G401.6 (cell line): ENCODE data around the gene PDXDC1.
"Not testable (repeated sequence)": the region's sequence is repeated elsewhere in the genome, so short reads cannot be mapped to it uniquely, and the experiment has no call there.

Source experiments
- FAIRE-seq: peaks from 2 replicates; lab custom pipeline; 2012; peaks lifted over from hg19 to GRCh38; lab: Jason Lieb, UNC

PDXDC1 gene

GRCh38 chr16:15071916-15072769, 97.3 kb downstream of the PDXDC1 start:
- FAIRE-seq: peak; percentile 77

DNA sequence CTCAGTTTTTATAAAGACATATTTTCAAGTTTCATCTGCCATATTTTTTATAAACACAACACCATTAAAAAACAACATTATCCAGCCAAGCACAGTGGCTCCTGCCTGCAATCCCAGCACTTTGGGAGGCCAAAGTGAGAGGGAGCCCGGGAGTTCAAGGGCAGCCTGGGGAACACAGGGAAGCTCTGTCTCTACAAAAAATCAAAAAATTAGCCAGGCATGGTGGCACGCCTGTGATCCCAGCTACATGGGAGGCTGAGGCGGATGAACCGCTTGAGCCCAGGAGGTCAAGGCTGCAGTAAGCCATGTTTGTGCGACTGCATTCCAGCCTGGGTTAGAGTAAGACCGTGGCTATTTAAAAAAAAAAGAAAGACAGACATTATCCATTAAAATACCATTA, 98.3 kb downstream of the PDXDC1 start:
- FAIRE-seq: no peak

- FAIRE-seq: not testable (repeated sequence)
Measured at GRCh38 chr16:15076161-15076560, 101.3 kb downstream of the PDXDC1 start.

- FAIRE-seq: not testable (repeated sequence)
Measured at GRCh38 chr16:15080883-15081282, 106.1 kb downstream of the PDXDC1 start.

- not testable (repeated sequence) for FAIRE-seq
Measured at GRCh38 chr16:15082788-15083187, 108.0 kb downstream of the PDXDC1 start.

DNA sequence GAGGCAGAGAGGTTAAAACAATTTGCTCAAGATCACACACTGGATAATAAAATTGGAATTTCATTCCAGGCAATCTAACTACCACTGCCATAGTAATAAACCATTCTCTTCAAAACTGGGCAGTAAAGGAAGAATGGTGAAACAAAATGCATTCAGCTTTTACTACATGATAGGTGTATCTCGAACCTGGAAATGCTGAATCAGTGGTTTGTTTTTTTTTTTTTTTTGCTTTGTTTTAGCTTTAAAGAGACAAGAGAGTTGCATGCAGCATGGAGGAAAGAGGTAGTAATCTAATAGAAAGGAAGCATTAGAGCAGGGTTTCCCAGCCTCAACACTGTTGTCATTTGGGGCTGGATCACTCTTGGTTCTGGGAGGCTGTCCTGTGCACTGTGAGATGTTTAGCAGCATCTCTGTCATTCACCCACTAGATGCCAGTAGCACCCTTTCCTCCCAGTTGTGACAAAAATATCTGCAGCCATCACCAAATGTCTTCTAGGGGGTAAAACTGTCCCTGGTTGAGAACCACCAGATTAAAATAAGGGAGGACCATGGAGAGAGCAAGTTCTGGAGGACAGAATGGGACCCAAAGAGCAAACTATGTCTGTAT, 115.9 kb downstream of the PDXDC1 start:
- FAIRE-seq: not testable (repeated sequence)

GRCh38 chr16:15093571-15093954, 118.7 kb downstream of the PDXDC1 start:
- FAIRE-seq: not testable (repeated sequence)

DNA sequence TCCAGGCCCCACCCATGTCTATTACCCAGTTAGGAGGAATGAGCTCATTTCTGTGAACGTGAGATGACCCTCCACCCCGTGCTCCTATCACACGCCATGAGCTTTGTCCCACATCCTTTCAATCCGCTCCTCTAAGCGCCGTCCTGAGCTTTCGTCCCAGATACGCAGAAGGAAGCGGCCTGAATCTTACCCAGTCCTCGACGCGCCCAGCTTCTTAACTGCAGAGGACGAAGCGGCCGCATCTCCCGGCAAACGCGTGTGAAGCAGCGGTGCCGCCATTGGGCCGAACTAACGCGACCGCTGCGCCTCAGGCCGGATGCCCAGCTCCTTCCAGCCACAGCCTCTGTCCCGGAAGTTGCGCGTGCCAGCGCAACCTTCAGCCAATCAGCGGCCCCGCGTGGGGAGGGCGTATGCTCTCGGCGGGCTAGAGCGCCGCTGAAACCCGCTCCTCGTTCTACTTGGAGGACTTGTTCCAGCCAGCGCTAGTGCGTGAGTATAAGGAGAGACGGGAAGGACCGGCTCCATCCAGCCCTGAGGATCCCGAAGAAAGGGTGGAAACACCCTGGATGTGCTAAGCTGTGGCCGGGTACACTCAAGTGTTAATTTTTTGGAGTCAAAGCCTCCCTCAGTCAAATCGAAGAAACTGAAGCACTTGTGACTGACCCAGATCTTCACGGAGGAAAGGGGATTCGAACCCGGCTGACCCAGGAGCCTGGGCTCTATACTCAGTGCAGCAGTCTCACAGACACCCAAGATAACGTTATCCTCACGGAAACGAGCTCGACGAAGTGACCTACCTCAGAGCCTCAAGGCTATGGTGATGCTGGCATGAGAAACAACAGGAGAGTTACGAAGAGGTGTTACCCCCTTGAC, 119.4 kb downstream of the PDXDC1 start, which contains the start of gene RRN3:
TSS of gene RRN3 (minus strand) at position 318 of the 873 bp plus-strand sequence. CDS start at position 279, 39 bp downstream.
- FAIRE-seq: not testable (repeated sequence)

- not testable (repeated sequence) for FAIRE-seq
Measured at GRCh38 chr16:15096583-15096972, 121.8 kb downstream of the PDXDC1 start.

DNA sequence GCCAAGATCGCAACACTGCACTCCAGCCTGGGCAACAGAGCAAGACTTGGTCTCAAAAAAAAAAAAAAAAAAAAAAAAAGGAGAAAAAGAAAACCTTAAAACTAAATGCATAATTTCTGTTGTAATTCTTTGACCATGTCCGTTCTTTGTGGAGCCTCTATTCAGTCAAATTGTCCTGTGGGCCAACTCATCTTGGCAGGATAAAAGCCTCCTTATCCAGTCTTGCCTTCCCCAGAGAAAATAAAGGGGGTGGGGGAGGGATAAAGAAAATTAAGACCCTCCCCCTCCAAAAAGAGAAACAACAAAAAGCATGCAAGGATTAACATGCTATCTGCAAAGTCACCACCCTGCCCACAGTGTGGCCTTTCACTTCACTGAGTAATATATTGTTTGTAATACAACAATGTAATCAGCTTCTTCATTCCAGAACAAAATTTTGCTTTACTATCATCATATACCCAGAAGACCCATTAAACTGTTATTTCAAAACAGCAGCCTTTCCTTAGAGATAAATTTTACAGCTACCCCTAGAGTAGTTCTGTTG, 124.6 kb downstream of the PDXDC1 start:
- not testable (repeated sequence) for FAIRE-seq

DNA sequence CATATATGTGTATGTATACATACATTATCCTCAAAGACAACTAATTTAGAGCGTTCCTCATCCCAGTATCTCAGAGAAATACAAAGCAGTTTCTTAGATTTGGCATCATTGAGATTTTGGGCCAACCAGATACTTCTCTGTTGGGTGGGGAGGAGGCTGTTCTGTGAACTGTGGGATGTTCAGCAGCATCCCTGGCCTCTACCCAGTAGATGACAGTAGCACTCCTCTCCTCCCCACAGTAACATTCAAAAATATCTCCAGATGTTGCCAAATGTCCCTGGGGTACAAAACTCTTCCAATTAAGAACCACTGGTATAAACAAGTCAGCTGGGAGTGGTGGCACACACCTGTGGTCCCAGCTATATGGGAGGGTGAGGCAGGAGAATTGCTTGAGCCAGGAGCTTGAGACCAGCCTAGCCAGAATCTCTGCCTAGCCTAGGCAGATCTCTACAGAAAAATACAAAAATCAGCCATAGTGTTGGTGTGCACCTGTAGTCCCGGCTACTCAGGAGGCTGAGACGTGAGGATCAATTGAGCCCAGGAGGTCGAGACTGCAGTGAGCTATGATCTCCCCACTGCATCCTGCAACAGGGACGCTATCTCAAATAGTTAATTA, 125.7 kb downstream of the PDXDC1 start:
- FAIRE-seq: not testable (repeated sequence)

DNA sequence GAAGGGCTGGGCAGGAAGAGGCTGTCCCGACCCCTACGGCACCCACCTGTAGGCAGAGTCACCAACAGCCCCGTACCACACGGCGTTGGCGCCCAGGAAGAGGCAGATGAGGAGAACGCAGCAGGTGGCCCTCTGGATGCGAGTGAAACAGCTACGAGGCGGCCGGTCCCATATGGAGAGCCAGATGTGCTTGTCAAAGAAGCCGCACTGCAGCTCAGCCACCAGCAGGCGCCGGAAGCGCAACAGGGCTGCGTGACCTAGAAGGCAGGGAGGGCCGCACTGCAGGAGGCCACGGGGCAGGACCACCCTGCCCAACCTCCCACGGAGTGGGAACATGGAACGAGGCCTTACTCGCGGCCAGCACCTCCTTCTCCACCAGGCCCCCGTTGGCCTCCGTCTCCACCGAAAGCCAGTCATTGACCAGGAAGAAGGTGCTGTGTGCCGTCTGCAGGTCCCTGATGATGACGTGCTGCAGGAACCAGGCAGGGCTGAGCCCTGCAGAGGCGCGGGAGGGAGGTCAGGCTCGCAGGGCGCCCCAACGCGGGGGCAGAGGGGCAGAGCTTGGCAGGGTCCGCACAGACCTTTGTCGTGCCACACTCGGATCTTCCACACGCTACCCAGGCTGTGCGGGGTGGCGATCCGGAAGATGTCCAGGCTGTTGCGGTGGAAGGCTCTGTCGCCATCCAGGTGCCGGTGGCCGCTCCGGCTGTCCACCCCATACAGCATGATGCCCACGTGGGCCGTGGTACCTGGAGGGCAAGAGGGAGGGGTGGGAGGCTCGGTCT, 153.0 kb downstream of the PDXDC1 start:
- not testable (repeated sequence) for FAIRE-seq

GRCh38 chr16:15130256-15130932, 155.6 kb downstream of the PDXDC1 start:
- FAIRE-seq: not testable (repeated sequence)

DNA sequence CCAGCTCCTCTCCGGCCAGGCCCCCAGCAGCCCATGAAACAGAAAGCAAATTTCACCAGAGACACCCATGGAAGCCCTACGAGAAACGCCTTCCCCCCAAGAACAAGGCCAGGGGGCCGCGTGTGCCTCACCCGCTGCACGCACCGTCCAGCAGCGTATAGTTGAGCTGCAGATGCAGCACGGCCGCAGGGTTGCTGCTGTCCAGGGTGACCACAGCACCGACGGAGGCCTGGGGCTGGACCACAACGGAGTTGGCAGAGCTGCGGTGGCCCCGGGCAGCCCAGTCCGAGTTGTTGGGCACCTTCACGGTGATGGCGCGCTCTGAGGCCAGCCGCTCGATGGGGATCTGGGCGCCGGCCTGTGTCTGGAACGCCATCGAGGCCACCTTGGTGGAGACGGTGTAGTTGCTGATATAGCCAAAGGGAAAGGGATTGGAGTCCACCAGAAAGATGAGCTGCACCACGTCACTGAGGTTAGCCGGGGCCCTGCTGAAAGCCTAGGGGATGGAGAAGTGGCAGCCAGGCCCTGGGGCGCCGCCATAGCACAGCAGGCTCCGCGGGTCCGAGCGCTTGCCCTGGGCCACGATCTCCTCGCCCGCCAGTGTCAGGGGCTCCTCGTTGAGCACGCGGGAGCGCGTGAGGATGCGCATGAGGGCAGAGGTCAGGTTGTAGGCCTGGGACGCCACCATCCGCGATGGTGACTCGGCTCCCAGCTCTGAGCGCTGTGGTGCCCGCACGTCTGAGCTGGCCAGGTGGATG, 156.3 kb downstream of the PDXDC1 start:
- not testable (repeated sequence) for FAIRE-seq

DNA sequence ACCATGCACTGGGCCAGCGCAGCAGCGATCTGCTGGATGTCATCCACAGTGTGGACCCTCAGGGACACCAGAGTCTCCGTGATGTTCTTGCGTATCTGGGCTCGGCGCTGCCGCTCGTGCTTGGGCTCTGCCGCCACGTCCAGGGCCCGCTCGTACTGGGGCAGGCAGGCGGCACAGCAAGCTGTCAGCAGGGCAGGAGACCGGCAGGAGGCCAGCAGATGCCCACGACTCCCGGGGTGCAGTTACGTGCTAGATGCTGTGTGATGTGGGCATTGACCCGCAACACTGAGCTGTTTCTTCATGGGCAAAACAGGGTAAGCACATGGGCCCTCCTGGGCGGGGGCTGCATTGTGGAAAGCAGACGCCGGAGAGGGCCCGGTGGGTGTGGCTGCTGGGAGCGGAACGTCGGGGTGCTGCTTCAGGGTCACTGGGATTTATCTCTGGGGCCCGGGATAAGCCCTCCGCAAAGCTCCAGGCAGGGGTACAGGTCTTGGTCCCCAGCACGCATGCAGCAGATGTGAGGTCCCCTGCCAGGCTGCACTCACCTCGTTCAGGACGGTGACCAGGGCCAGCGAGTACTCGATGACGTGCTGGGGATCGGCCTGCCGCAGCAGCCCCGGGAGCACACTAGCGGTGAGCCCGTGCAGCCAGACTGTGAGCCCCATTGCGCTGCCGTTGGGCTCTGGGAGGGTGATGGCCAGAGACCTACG, 158.0 kb downstream of the PDXDC1 start:
- FAIRE-seq: not testable (repeated sequence)

DNA sequence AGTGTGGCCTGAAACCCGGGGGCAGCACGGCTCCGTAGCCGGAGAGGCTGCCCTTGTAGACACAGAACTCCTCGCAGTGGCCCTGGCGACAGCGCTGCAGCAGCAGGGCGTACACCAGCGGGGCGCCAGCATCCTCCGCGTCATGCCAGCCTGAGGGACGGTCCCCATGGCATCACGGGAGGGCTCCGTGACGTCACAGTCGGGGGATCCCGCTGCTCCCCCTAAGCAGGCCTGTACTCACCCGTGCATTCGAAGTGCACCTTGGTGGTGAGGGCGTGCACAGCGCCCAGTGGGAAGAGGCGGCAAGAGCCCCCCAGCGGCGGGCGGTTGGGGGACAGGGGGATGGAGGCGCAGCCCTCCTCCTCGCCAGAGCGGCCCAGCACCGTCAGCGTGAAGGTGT, 158.7 kb downstream of the PDXDC1 start:
- FAIRE-seq: not testable (repeated sequence)

DNA sequence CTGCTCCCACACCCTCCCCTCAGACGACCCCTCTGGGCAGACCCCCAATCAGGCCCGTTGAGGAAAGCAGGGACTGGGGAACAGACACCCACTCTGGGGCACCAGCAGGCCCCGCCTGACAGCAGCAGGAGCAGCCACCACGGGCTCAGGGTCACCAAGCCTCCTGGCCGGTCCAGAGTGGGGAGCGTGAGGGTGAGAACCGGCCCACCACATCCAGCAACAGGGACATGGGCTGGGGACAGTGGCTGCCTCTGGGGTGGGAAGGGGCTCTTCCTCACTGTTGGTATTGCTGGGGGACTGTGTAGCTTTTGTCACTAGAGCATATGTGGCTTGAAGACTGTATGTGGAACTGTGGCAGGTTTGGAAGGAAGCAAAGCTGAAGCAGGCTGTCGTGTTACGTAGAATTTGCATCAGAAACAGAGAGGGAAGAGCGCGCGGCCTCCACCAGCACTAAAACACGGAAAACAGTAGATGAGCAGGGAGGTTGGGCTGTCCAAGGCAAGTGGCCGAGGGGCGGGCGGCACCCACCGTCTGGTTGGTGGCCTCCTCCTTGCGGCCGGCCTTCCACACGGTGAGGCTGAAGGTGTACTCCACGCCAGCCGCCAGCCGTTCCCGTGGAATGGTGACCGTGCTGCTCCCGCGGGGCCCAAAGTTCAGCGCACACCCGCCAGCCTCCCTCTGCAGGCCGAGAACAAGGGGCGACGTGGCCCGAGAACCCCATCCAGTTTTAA, 160.1 kb downstream of the PDXDC1 start:
- FAIRE-seq: not testable (repeated sequence)
